Mesenchymal stem cell (in vitro differentiated cells and primary cell): ENCODE results near the gene OR9A2.

Source experiments
- DNase-seq: peaks from one replicate; pipeline ENCODE4 v3.0.0-alpha.2; 2013
- H2AFZ ChIP-seq: one replicate; pipeline ENCODE4 v1.6.1; 2013; ENCODE audit warnings: low read depth, mild to moderate bottlenecking, control low read depth, inconsistent platforms, low read length, moderate library complexity
- H2AK5ac ChIP-seq: 2 replicates; pipeline ENCODE4 v1.6.1; 2013; ENCODE audit warnings: low read length, moderate library complexity, mild to moderate bottlenecking, inconsistent platforms; ENCODE audit not compliant: severe bottlenecking
- H2BK120ac ChIP-seq: one replicate; pipeline ENCODE4 v1.6.1; 2013; ENCODE audit warnings: low read depth, mild to moderate bottlenecking, inconsistent platforms, low read length, moderate library complexity
- H2BK12ac ChIP-seq, 2 experiments: one replicate each; pipeline ENCODE4 v1.6.1; 2013; ENCODE audit warnings: inconsistent platforms in 2 of 2, low read length in 2 of 2, mild to moderate bottlenecking in 2 of 2, moderate library complexity in 2 of 2, control low read depth in 1 of 2
- H2BK15ac ChIP-seq: one replicate; pipeline ENCODE4 v1.6.1; 2013; ENCODE audit warnings: mild to moderate bottlenecking, low read depth, inconsistent platforms; ENCODE audit not compliant: poor library complexity, severe bottlenecking
- H2BK5ac ChIP-seq: 2 replicates; pipeline ENCODE4 v1.6.1; 2013; ENCODE audit warnings: low read depth, mild to moderate bottlenecking, low read length, control low read depth, inconsistent platforms; ENCODE audit not compliant: poor library complexity, severe bottlenecking
- H3K14ac ChIP-seq, 2 experiments: one replicate each; pipeline ENCODE4 v1.6.1; 2013; ENCODE audit warnings: inconsistent platforms in 2 of 2, low read length in 2 of 2, control low read depth in 1 of 2, mild to moderate bottlenecking in 1 of 2, moderate library complexity in 1 of 2
- H3K18ac ChIP-seq, 2 experiments: one replicate each; pipeline ENCODE4 v1.6.1; 2013; ENCODE audit warnings: inconsistent platforms in 2 of 2, low read length in 2 of 2, control low read depth in 1 of 2, low read depth in 1 of 2, mild to moderate bottlenecking in 1 of 2
- H3K23ac ChIP-seq, 2 experiments: one replicate each; pipeline ENCODE4 v1.6.1; 2013; ENCODE audit warnings: inconsistent platforms in 2 of 2, low read length in 2 of 2, mild to moderate bottlenecking in 2 of 2, moderate library complexity in 2 of 2, control low read depth in 1 of 2
- H3K27ac ChIP-seq: 2 replicates; pipeline ENCODE4 v1.5.1; 2013; ENCODE audit warnings: mild to moderate bottlenecking, moderate library complexity, low read length, control low read depth, inconsistent platforms; ENCODE audit not compliant: poor library complexity, severe bottlenecking
- H3K27me3 ChIP-seq, 2 experiments: 2 replicates each; pipeline versions ENCODE4 v1.6.1 to v1.7.0; 2013; ENCODE audit warnings: low read length in 2 of 2, mild to moderate bottlenecking in 2 of 2, moderate library complexity in 2 of 2, control low read depth in 1 of 2, inconsistent platforms in 1 of 2; ENCODE audit not compliant: control insufficient read depth in 1 of 2, insufficient read depth in 1 of 2
- H3K36me3 ChIP-seq, 2 experiments: 2 replicates each; pipeline versions ENCODE4 v1.6.1 to v1.7.0; 2013; ENCODE audit warnings: low read length in 2 of 2, control low read depth in 1 of 2, inconsistent platforms in 1 of 2, low read depth in 1 of 2, mild to moderate bottlenecking in 1 of 2; ENCODE audit not compliant: insufficient read depth in 2 of 2, control insufficient read depth in 1 of 2
- H3K4ac ChIP-seq, 2 experiments: one replicate each; pipeline ENCODE4 v1.6.1; 2013; ENCODE audit warnings: inconsistent platforms in 2 of 2, low read length in 2 of 2, mild to moderate bottlenecking in 2 of 2, moderate library complexity in 2 of 2, control low read depth in 1 of 2, low read depth in 1 of 2
- H3K4me1 ChIP-seq: 2 replicates; pipeline ENCODE4 v1.6.1; 2013; ENCODE audit warnings: low read depth, low read length, control low read depth; ENCODE audit not compliant: control insufficient read depth, insufficient read depth
- H3K4me2 ChIP-seq: 2 replicates; pipeline ENCODE4 v1.6.1; 2013; ENCODE audit warnings: low read length, mild to moderate bottlenecking, inconsistent platforms; ENCODE audit not compliant: poor library complexity, severe bottlenecking
- H3K4me3 ChIP-seq, 2 experiments: 2 replicates each; pipeline versions ENCODE4 v1.5.1 to v1.7.0; 2013; ENCODE audit warnings: low read length in 2 of 2, mild to moderate bottlenecking in 2 of 2, control low read depth in 1 of 2, low read depth in 1 of 2; ENCODE audit not compliant: insufficient read depth in 1 of 2
- H3K79me1 ChIP-seq: replicated peaks from 2 replicates; pipeline ENCODE4 v1.6.1; 2013; ENCODE audit warnings: mild to moderate bottlenecking, control low read depth, low read length, inconsistent platforms; ENCODE audit not compliant: poor library complexity, severe bottlenecking
- H3K9ac ChIP-seq: 2 replicates; pipeline ENCODE4 v1.7.0; 2013; ENCODE audit warnings: mild to moderate bottlenecking, low read length, moderate library complexity
- H3K9me3 ChIP-seq: 2 replicates; pipeline ENCODE4 v1.7.0; 2013; ENCODE audit warnings: mild to moderate bottlenecking, low read length; ENCODE audit not compliant: control insufficient read depth
- H4K8ac ChIP-seq: one replicate; pipeline ENCODE4 v1.6.1; 2013; ENCODE audit warnings: inconsistent platforms, mild to moderate bottlenecking, low read length, moderate library complexity
- H4K91ac ChIP-seq: one replicate; pipeline ENCODE4 v1.6.1; 2013; ENCODE audit warnings: mild to moderate bottlenecking, low read length, inconsistent platforms
- WGBS: methylation state at CpG from one replicate; pipeline ENCODE4 v1.1.7; 2013; ENCODE audit warnings: mixed read lengths; 5-methylcytosine and 5-hydroxymethylcytosine counted together

Gene OR9A2

DNA sequence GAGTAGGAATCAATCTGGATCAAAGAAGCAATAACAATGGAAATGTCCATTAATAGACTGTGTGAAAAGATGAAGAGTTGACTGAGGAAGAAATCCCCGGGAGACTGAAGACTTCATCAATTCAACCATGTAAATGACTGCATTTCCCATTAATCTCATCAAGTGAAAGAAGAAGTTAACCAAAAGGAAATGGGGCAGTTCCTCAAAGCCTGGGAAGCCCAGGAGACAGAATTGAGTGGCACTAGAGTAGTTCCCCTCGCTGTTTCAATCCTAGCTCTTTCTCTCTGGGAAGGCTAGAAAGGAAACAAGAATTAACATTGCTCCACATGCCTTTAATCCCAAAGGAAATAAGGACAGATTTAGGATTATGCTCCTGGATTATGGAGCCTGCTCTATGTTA lies 20.4 kb upstream of the OR9A2 start:
- Histone ChIP-seq H3K14ac (no peak overlapping the region), H2AK5ac (no peak overlapping the region), H3K4me2 (no peak overlapping the region), H2BK120ac (no peak overlapping the region), H3K9ac (no peak overlapping the region), H3K4me3 (no peak overlapping the region), H4K91ac (no peak overlapping the region), H2BK12ac (no peak overlapping the region), H3K27ac (no peak overlapping the region), H3K79me1 (no peaks in the 10 kb centered on the region), H3K23ac (no peak overlapping the region), H2BK15ac (no peak overlapping the region), H2BK5ac (no peak overlapping the region), H2AFZ (no peak overlapping the region), H3K4me1 (no peaks in the 10 kb centered on the region), H3K18ac (no peak overlapping the region), H3K36me3 (no peaks in the 10 kb centered on the region), H4K8ac (no peak overlapping the region), H3K27me3 (no peaks in the 10 kb centered on the region), H3K9me3 (no peaks in the 10 kb centered on the region), H3K4ac (no peak overlapping the region)
- 14% methylated on average over 1 of the region's 2 CpGs for WGBS
- no peak for DNase-seq

DNA sequence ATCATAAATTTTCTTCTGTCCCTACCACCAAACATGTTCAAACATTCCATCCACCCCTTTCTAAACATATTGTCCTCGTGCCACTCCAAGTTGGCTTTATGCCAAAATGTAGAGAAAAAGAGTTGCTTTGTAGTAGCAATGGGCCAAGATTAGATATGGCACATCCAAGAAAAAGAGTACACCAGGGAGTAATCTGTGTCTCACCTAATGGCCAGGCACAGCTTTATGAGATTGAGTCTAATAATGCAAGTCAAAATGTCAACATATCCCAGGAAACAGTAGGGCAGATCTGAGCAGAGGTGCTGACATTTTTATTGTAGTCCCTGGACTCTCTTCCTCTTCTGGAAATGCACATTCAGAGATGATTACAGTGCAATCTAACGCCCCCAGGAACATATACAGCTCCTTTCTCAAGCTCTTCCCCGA lies 19.5 kb upstream of the OR9A2 start:
- H3K18ac ChIP-seq: no peak overlapping the region

GRCh38 chr7:143043391-143043790 lies 16.5 kb upstream of the OR9A2 start:
- Histone ChIP-seq H2BK12ac (no peak overlapping the region), H2AFZ (no peak overlapping the region), H3K4ac (no peak overlapping the region), H2BK120ac (no peak overlapping the region), H4K91ac (no peak overlapping the region), H3K79me1 (no peaks in the 10 kb centered on the region), H3K9me3 (no peaks in the 10 kb centered on the region), H3K27me3 (no peaks in the 10 kb centered on the region), H2BK5ac (no peak overlapping the region), H3K14ac (no peak overlapping the region), H3K36me3 (no peaks in the 10 kb centered on the region), H2AK5ac (no peak overlapping the region), H3K4me2 (no peak overlapping the region), H3K18ac (no peak overlapping the region), H2BK15ac (no peak overlapping the region), H3K4me1 (no peaks in the 10 kb centered on the region), H4K8ac (no peak overlapping the region), H3K23ac (no peak overlapping the region), H3K4me3 (no peak overlapping the region), H3K9ac (no peak overlapping the region), H3K27ac (no peak overlapping the region)
- DNase-seq: no peak
- no CpG with 5 or more reads among the region's 2 CpGs for WGBS

More for the DNA sequence above, 19.5 kb upstream of the OR9A2 start:
- H2AK5ac ChIP-seq: no peak overlapping the region
- H3K36me3 ChIP-seq: no peaks in the 10 kb centered on the region
- no peaks in the 10 kb centered on the region for H3K79me1 ChIP-seq
- H3K9ac ChIP-seq: no peak overlapping the region
- no peak overlapping the region for H2BK12ac ChIP-seq
- no peak overlapping the region for H3K4ac ChIP-seq
- no peak overlapping the region for H3K27ac ChIP-seq
- H4K8ac ChIP-seq: no peak overlapping the region
- no peak overlapping the region for H2AFZ ChIP-seq
- H3K4me2 ChIP-seq: no peak overlapping the region
- no peak overlapping the region for H3K4me3 ChIP-seq
- no peaks in the 10 kb centered on the region for H3K9me3 ChIP-seq
- H3K4me1 ChIP-seq: no peaks in the 10 kb centered on the region
- H3K14ac ChIP-seq: no peak overlapping the region
- no peak overlapping the region for H2BK15ac ChIP-seq
- 6% methylated on average over 2 of the region's 3 CpGs for WGBS
- H3K27me3 ChIP-seq: no peaks in the 10 kb centered on the region
- H3K23ac ChIP-seq: no peak overlapping the region
- no peak overlapping the region for H2BK120ac ChIP-seq
- no peak for DNase-seq
- no peak overlapping the region for H4K91ac ChIP-seq
- H2BK5ac ChIP-seq: no peak overlapping the region

DNA sequence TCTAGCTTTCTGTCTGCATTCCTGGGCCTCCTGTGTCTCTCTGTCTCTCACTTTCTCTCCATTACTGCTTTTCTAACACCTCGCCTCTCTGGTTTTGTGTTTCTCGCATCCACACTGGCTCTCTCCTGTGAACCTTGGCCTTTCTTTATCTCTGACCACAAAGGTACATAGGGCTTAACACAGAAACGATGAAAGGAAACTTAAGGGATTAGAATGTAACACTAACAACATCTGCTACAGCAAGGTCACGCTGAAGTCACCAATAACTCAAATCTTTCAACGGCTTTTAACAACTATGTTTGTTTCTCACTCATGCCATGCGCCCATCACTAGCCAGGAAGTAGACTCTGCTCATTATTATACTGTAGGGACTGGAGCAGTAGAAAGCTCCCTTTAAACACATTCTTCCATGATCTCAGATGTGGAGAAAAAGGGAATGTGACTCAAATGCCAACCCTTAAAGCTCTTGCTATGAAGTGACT lies 15.9 kb upstream of the OR9A2 start:
- Histone ChIP-seq H3K27me3 (no peaks in the 10 kb centered on the region), H2BK120ac (no peak overlapping the region), H2BK15ac (no peak overlapping the region), H3K18ac (no peak overlapping the region), H2AK5ac (no peak overlapping the region), H3K9me3 (no peaks in the 10 kb centered on the region), H3K23ac (no peak overlapping the region), H2BK12ac (no peak overlapping the region), H4K8ac (no peak overlapping the region), H3K4me1 (no peaks in the 10 kb centered on the region), H3K4ac (no peak overlapping the region), H2AFZ (no peak overlapping the region), H3K27ac (no peak overlapping the region), H3K4me3 (no peak overlapping the region), H3K9ac (no peak overlapping the region), H3K79me1 (no peaks in the 10 kb centered on the region), H4K91ac (no peak overlapping the region), H3K4me2 (no peak overlapping the region), H3K14ac (no peak overlapping the region), H2BK5ac (no peak overlapping the region), H3K36me3 (no peaks in the 10 kb centered on the region)
- DNase-seq: no peak
- WGBS: 21% methylated on average over 5 of the region's 6 CpGs
